GM19239 (cell line): ENCODE measurements around the gene RFNG.

Source experiments
- DNase-seq: peaks from one replicate; pipeline ENCODE4 v3.0.0; 2011; ENCODE audit warnings: low spot score; ENCODE audit not compliant: insufficient read length
- FAIRE-seq: peaks from 2 replicates; lab custom pipeline; 2011; peaks lifted over from hg19 to GRCh38; lab: Jason Lieb, UNC

RFNG gene

GRCh38 chr17:82018989-82019689 is 32.5 kb downstream of the RFNG start:
- FAIRE-seq = no peak
- no peak for DNase-seq

- DNase-seq (no peak), FAIRE-seq (no peak)
These were observed 33.2 kb downstream of the RFNG start for GRCh38 chr17:82018152-82018988.

- DNase-seq = no peak
- no peak for FAIRE-seq
These were observed 33.9 kb downstream of the RFNG start for GRCh38 chr17:82017612-82018151.

GRCh38 chr17:82016875-82017459 is 34.6 kb downstream of the RFNG start:
- no peak for FAIRE-seq
- DNase-seq = no peak

- FAIRE-seq = no peak
- no peak for DNase-seq
These were observed 35.3 kb downstream of the RFNG start for GRCh38 chr17:82016061-82016874.

GRCh38 chr17:82015311-82015971 is 36.2 kb downstream of the RFNG start:
- DNase-seq (no peak), FAIRE-seq (no peak)

- no peak for FAIRE-seq
- DNase-seq = no peak
These were observed 36.7 kb downstream of the RFNG start for GRCh38 chr17:82014971-82015310.

- DNase-seq (no peak), FAIRE-seq (no peak)
These were observed 37.2 kb downstream of the RFNG start for GRCh38 chr17:82014432-82014831.

- DNase-seq = no peak
- no peak for FAIRE-seq
These were observed 37.8 kb downstream of the RFNG start for GRCh38 chr17:82013772-82014321.

GRCh38 chr17:82013341-82013740 is 38.3 kb downstream of the RFNG start:
- no peak for FAIRE-seq
- DNase-seq = no peak

- no peak for DNase-seq
- FAIRE-seq = no peak
These were observed 38.8 kb downstream of the RFNG start for GRCh38 chr17:82012640-82013295.

- DNase-seq (no peak), FAIRE-seq (no peak)
These were observed 39.4 kb downstream of the RFNG start for GRCh38 chr17:82012261-82012639.

- FAIRE-seq = no peak
These were observed 39.9 kb downstream of the RFNG start for GRCh38 chr17:82011617-82012187.

GRCh38 chr17:82010575-82011525 is 40.8 kb downstream of the RFNG start:
- no peak for DNase-seq
- FAIRE-seq = no peak

More at GRCh38 chr17:82011617-82012187, 39.9 kb downstream of the RFNG start:
- no peak for DNase-seq

GRCh38 chr17:82009413-82009812 is 42.2 kb downstream of the RFNG start:
- FAIRE-seq (no peak), DNase-seq (no peak)

GRCh38 chr17:82008941-82009405 is 42.6 kb downstream of the RFNG start:
- FAIRE-seq = no peak

GRCh38 chr17:82008258-82008940 is 43.2 kb downstream of the RFNG start:
- FAIRE-seq (no peak), DNase-seq (no peak)

More at GRCh38 chr17:82008941-82009405, 42.6 kb downstream of the RFNG start:
- DNase-seq = no peak
